Neural progenitor cell (in vitro differentiated cells): ENCODE measurements around the gene HMBS. TPM values are rescaled to one million over a fixed set of nuclear protein-coding genes. Genes with fewer than 3 reads are reported as not detected.

Experiments
- DNase-seq: peaks from one replicate; pipeline ENCODE4 v3.0.0-alpha.2; 2016; ENCODE audit warnings: low spot score
- H2AFZ ChIP-seq: fragments of 200-600 bp; sonication (generic); replicated peaks from 2 replicates; pipeline ENCODE4 v1.6.1; 2016; ENCODE audit warnings: antibody characterized with exemption
- H3F3A ChIP-seq: fragments of 200-600 bp; sonication (generic); 2 replicates; pipeline ENCODE4 v1.6.1; 2016; ENCODE audit warnings: antibody characterized with exemption, low read depth
- H3K27ac ChIP-seq: fragments of 200-600 bp; sonication (generic); 2 replicates; pipeline ENCODE4 v1.5.1; 2016; ENCODE audit warnings: mild to moderate bottlenecking
- H3K27me3 ChIP-seq: fragments of 200-600 bp; sonication (generic); 2 replicates; pipeline ENCODE4 v1.6.1; 2016; ENCODE audit warnings: mild to moderate bottlenecking, moderate library complexity
- H3K36me3 ChIP-seq: fragments of 200-600 bp; sonication (generic); 2 replicates; pipeline ENCODE4 v1.5.1; 2016
- H3K4me1 ChIP-seq: fragments of 200-600 bp; sonication (generic); 2 replicates; pipeline ENCODE4 v1.6.1; 2016; ENCODE audit warnings: mixed run types
- H3K4me2 ChIP-seq: fragments of 200-600 bp; sonication (generic); 2 replicates; pipeline ENCODE4 v1.6.1; 2016
- H3K4me3 ChIP-seq: fragments of 200-600 bp; sonication (generic); 2 replicates; pipeline ENCODE4 v1.5.1; 2016
- H3K79me2 ChIP-seq: fragments of 200-600 bp; sonication (generic); 2 replicates; pipeline ENCODE4 v1.6.1; 2016; ENCODE audit warnings: low read depth
- H3K9ac ChIP-seq: fragments of 200-600 bp; sonication (generic); 2 replicates; pipeline ENCODE4 v1.6.1; 2016
- H3K9me3 ChIP-seq: fragments of 200-600 bp; sonication (generic); 2 replicates; pipeline ENCODE4 v1.5.1; 2016; ENCODE audit warnings: low read depth
- H4K20me1 ChIP-seq: fragments of 200-600 bp; sonication (generic); 2 replicates; pipeline ENCODE4 v1.6.1; 2016; ENCODE audit warnings: low read depth
- H3K27ac Mint-ChIP-seq: 3 replicates; pipeline ENCODE4 v1.8.0; 2021; ENCODE audit warnings: mixed read lengths
- H3K27me3 Mint-ChIP-seq: 2 replicates; pipeline ENCODE4 v1.8.0; 2022; ENCODE audit warnings: low read depth, mild to moderate bottlenecking, inconsistent platforms, moderate library complexity, mixed read lengths; ENCODE audit not compliant: insufficient read depth
- H3K36me3 Mint-ChIP-seq: 3 replicates; pipeline ENCODE4 v1.8.0; 2021; ENCODE audit warnings: mixed read lengths
- H3K4me1 Mint-ChIP-seq: 3 replicates; pipeline ENCODE4 v1.8.0; 2021; ENCODE audit warnings: mixed read lengths
- H3K4me3 Mint-ChIP-seq: 3 replicates; pipeline ENCODE4 v1.8.0; 2021; ENCODE audit warnings: mild to moderate bottlenecking, moderate library complexity, mixed read lengths
- H3K9me3 Mint-ChIP-seq: 3 replicates; pipeline ENCODE4 v1.8.0; 2020; ENCODE audit warnings: mixed read lengths
- EZH2 ChIP-seq: fragments of 200-600 bp; sonication (generic); IDR thresholded peaks from 2 replicates; pipeline ENCODE4 v1.6.1; 2017; ENCODE audit warnings: antibody characterized with exemption, mild to moderate bottlenecking, moderate library complexity
- EZH2phosphoT487 ChIP-seq: fragments of 200-600 bp; sonication (generic); IDR thresholded peaks from 2 replicates; pipeline ENCODE4 v1.6.1; 2017; ENCODE audit warnings: antibody characterized with exemption
- total RNA-seq: library from RNA; depleted of rRNA; stranded (reverse); fragments of >200 nt; gene quantifications from 2 replicates; pipeline ENCODE4 v1.2.3, GENCODE V29; 2015; ENCODE audit warnings: low replicate concordance
- TF ChIP-seq, protein P1 (sequence below): fragments of 200-600 bp; sonication (generic); IDR thresholded peaks from 2 replicates; pipeline ENCODE4 v1.5.1; 2017; ENCODE audit warnings: antibody characterized with exemption, mild to moderate bottlenecking

HMBS gene
- total RNA-seq, 1 donor from 2014 or later: 31.1 TPM

DNA sequence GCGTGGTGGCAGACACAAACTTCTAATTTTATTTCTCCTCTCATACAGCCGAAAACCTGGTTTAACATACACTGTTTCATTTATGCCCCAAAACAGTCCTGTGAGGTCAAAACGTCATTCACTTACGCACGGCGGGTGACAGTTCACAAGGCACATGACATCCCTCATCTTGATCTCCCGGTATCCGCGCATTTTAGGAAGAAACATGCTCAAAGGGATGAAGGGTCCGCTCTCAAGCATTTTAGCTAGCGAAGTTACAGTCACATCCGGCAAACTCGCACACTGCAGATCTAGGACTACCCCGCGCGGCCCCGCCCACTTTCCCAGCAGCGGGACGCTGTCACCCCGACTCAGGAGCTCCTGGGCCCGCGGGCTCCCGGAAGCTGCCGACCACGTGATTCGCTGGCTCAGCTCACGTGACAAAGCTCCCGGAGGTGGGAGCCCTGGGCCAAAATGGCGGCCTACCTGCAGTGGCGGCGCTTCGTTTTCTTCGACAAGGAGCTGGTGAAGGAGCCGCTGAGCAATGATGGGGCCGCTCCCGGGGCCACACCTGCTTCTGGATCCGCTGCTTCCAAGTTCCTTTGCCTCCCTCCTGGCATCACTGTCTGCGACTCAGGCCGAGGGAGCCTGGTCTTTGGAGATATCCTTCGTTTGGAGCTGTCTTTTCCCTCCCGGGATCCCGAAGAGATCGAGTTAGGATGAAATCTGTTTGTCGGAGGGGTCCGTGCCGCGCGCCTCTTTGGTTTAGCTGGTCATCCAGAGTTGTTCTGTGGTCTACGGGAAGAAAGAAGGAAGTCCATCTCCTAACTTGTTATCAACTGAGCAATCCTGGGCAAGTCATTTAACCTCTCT lies 17.1 kb upstream of the HMBS start, which contains the start of gene VPS11:
VPS11 (plus strand) TSS at position 448 of the 852 bp plus-strand sequence; CDS start at position 454, 6 bp downstream.
- H3K4me1 Mint-ChIP-seq: peaks cover 12% of the 10 kb centered on the region
- Histone ChIP-seq H3K36me3 (no peaks in the 10 kb centered on the region), H3K27ac (peak within 1 kb of the TSS; percentile 74), H3K9ac (peak within 1 kb of the TSS; percentile 91), H3K27me3 (no peaks in the 10 kb centered on the region), H3K79me2 (peaks cover 16% of the 10 kb centered on the region), H3K4me1 (no peaks in the 10 kb centered on the region), H3F3A (peaks cover 15% of the 10 kb centered on the region), H3K4me2 (peak within 1 kb of the TSS; percentile 82), H4K20me1 (no peaks in the 10 kb centered on the region), H3K9me3 (no peaks in the 10 kb centered on the region), H3K4me3 (peak within 1 kb of the TSS; percentile 89), H2AFZ (peak within 1 kb of the TSS; percentile 90)
- peak within 1 kb of the TSS; percentile 96 for H3K27ac Mint-ChIP-seq
- TF ChIP-seq EZH2: peak; percentile 16
- TF ChIP-seq EZH2phosphoT487: no peak
- H3K27me3 Mint-ChIP-seq: peaks cover 4% of the 10 kb centered on the region
- H3K9me3 Mint-ChIP-seq: no peaks in the 10 kb centered on the region
- peak within 1 kb of the TSS; percentile 95 for H3K4me3 Mint-ChIP-seq
- DNase-seq: peak; percentile 98
- peaks cover 4% of the 10 kb centered on the region for H3K36me3 Mint-ChIP-seq

DNA sequence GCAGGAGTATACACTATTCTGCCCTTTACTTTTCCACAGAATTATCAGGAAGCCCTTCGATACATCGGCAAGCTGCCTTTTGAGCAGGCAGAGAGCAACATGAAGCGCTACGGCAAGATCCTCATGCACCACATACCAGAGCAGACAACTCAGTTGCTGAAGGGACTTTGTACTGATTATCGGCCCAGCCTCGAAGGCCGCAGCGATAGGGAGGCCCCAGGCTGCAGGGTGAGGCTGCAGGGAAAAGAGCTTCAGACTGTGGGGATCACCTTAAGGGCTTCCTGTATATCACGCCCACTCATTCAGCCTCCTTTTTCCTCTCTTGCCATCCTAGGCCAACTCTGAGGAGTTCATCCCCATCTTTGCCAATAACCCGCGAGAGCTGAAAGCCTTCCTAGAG lies 6.8 kb upstream of the HMBS start:
- Histone ChIP-seq H2AFZ (no peak overlapping the region), H3K79me2 (no peaks in the 10 kb centered on the region), H3K36me3 (no peaks in the 10 kb centered on the region), H3K9ac (no peak overlapping the region), H3K4me3 (no peak overlapping the region), H3K9me3 (no peaks in the 10 kb centered on the region), H3K4me1 (no peaks in the 10 kb centered on the region), H4K20me1 (no peaks in the 10 kb centered on the region), H3K4me2 (no peak overlapping the region), H3K27ac (no peak overlapping the region), H3K27me3 (no peaks in the 10 kb centered on the region), H3F3A (peaks cover 8% of the 10 kb centered on the region)
- Mint-ChIP-seq H3K27ac (no peak overlapping the region), H3K4me3 (no peak overlapping the region), H3K36me3 (peaks cover 25% of the 10 kb centered on the region), H3K27me3 (peaks cover 3% of the 10 kb centered on the region), H3K4me1 (no peaks in the 10 kb centered on the region), H3K9me3 (no peaks in the 10 kb centered on the region)
- TF ChIP-seq EZH2: no peak
- no peak for TF ChIP-seq EZH2phosphoT487
- TF ChIP-seq, protein P1, sequence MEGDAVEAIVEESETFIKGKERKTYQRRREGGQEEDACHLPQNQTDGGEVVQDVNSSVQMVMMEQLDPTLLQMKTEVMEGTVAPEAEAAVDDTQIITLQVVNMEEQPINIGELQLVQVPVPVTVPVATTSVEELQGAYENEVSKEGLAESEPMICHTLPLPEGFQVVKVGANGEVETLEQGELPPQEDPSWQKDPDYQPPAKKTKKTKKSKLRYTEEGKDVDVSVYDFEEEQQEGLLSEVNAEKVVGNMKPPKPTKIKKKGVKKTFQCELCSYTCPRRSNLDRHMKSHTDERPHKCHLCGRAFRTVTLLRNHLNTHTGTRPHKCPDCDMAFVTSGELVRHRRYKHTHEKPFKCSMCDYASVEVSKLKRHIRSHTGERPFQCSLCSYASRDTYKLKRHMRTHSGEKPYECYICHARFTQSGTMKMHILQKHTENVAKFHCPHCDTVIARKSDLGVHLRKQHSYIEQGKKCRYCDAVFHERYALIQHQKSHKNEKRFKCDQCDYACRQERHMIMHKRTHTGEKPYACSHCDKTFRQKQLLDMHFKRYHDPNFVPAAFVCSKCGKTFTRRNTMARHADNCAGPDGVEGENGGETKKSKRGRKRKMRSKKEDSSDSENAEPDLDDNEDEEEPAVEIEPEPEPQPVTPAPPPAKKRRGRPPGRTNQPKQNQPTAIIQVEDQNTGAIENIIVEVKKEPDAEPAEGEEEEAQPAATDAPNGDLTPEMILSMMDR: no peak
- no peak for DNase-seq

DNA sequence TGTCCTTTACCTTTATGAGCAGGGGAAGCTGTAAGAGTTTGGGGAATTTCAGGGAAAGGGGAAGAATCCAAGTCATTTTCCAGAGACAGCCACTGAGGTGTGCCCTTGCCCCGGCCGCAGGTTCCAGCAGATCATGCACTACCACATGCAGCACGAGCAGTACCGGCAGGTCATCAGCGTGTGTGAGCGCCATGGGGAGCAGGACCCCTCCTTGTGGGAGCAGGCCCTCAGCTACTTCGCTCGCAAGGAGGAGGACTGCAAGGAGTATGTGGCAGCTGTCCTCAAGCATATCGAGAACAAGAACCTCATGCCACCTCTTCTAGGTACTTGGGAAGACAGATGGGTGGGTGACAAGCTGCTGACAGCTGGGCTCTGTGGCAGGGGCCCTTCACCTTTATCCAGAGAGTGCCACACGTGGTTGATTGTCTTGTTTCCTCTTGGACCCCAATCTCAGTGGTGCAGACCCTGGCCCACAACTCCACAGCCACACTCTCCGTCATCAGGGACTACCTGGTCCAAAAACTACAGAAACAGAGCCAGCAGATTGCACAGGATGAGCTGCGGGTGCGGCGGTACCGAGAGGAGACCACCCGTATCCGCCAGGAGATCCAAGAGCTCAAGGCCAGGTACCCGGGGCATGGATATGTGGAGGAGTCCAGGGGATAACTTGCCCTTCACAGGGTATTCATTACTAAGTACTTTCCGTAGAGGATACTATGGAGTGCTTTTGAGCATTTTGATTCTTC lies 5.8 kb upstream of the HMBS start:
- Histone ChIP-seq H3K27me3 (no peaks in the 10 kb centered on the region), H3K4me3 (no peak overlapping the region), H3K79me2 (no peaks in the 10 kb centered on the region), H3K36me3 (no peaks in the 10 kb centered on the region), H3K27ac (no peak overlapping the region), H3K9me3 (no peaks in the 10 kb centered on the region), H3F3A (peaks cover 8% of the 10 kb centered on the region), H3K4me2 (no peak overlapping the region), H2AFZ (no peak overlapping the region), H3K9ac (no peak overlapping the region), H3K4me1 (no peaks in the 10 kb centered on the region), H4K20me1 (no peaks in the 10 kb centered on the region)
- no peak overlapping the region for H3K4me3 Mint-ChIP-seq
- peaks cover 21% of the 10 kb centered on the region for H3K36me3 Mint-ChIP-seq
- H3K9me3 Mint-ChIP-seq: no peaks in the 10 kb centered on the region
- H3K27me3 Mint-ChIP-seq: peaks cover 5% of the 10 kb centered on the region
- no peaks in the 10 kb centered on the region for H3K4me1 Mint-ChIP-seq
- no peak overlapping the region for H3K27ac Mint-ChIP-seq
- TF ChIP-seq, protein P1: no peak
- TF ChIP-seq EZH2phosphoT487 (no peak), EZH2 (no peak)
- no peak for DNase-seq
